ENCODE results near the gene FAM219B. TPM values are rescaled to one million over a fixed set of nuclear protein-coding genes. Genes with fewer than 3 reads are reported as not detected.
"Not testable (repeated sequence)": the region's sequence is repeated elsewhere in the genome, so short reads cannot be mapped to it uniquely, and the experiment has no call there.

FAM219B gene
- total and polyA plus RNA-seq, 8 donors, result 12.3 to 85.3 (median 40.3) TPM

- no peaks in the 10 kb centered on the region for H3K36me3 ChIP-seq
- intact Hi-C loops (cut with DNase I; ENCODE audit: low total_unique reads), result no loop called here
- TF ChIP-seq EP300 (IDR thresholded peaks at IDR 0.05) (no peak), POLR2AphosphoS5 (IDR thresholded peaks at IDR 0.05) (no peak), POLR2A (IDR thresholded peaks at IDR 0.05) (no peak)
- TF ChIP-seq, protein P1, sequence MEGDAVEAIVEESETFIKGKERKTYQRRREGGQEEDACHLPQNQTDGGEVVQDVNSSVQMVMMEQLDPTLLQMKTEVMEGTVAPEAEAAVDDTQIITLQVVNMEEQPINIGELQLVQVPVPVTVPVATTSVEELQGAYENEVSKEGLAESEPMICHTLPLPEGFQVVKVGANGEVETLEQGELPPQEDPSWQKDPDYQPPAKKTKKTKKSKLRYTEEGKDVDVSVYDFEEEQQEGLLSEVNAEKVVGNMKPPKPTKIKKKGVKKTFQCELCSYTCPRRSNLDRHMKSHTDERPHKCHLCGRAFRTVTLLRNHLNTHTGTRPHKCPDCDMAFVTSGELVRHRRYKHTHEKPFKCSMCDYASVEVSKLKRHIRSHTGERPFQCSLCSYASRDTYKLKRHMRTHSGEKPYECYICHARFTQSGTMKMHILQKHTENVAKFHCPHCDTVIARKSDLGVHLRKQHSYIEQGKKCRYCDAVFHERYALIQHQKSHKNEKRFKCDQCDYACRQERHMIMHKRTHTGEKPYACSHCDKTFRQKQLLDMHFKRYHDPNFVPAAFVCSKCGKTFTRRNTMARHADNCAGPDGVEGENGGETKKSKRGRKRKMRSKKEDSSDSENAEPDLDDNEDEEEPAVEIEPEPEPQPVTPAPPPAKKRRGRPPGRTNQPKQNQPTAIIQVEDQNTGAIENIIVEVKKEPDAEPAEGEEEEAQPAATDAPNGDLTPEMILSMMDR (IDR thresholded peaks at IDR 0.05), result no peak
- H3K9me3 ChIP-seq, result no peaks in the 10 kb centered on the region
- peak overlapping the region; percentile 93 to 99 (median 97) for H3K27ac ChIP-seq
- DNase-seq, result no peak
- H3K27me3 ChIP-seq, result no peaks in the 10 kb centered on the region
- 0 to 1% (median 0%) methylated on average over 12 to 18 of the region's 18 CpGs for WGBS, 5 donors
- peak overlapping the region; percentile 86 to 90 (median 87) for H3K4me3 ChIP-seq
- peaks cover 26 to 54% (median 44%) of the 10 kb centered on the region in 4 donors for H3K4me1 ChIP-seq
Measured at GRCh38 chr15:74937272-74937589, 30.6 kb upstream of the FAM219B start.

GRCh38 chr15:74935193-74935592, 28.5 kb upstream of the FAM219B start:
- H3K27me3 ChIP-seq; H3K27ac ChIP-seq; H3K9me3 ChIP-seq; intact Hi-C loops (cut with DNase I; ENCODE audit: low total_unique reads): not testable (repeated sequence)
- DNase-seq, result peak in 1 of 2 donors; percentile 24
- peaks cover 3 to 18% (median 16%) of the 10 kb centered on the region in 4 donors for H3K36me3 ChIP-seq
- 70 to 91% (median 83%) methylated on average over 3 of the region's 3 CpGs for WGBS, 5 donors
- H3K4me3 ChIP-seq, result peak overlapping the region in 1 of 4 donors; percentile 6
- peaks cover 26 to 60% (median 50%) of the 10 kb centered on the region in 4 donors for H3K4me1 ChIP-seq

DNA sequence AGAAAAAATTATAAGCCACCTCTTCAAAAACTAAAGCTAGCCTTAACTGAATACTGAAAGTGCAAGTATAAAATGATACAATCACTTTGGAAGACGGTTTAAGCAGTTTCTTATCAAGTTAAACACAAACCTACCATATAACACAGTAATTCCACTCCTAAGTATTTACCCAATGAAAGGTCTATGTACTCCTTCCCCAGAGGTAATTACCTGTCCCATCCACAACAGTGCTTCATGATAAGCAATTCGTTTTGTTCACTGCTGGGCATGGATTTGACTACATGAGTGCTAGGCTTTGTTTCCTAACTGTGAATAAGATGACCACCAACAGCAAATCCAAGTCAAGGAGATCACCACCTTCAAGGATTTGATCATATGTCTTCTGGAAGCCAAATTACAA, 26.9 kb upstream of the FAM219B start:
- 26 to 51% (median 39%) methylated on average over 2 of the region's 2 CpGs for WGBS, 5 donors
- Histone ChIP-seq H3K4me3 (peak overlapping the region in 1 of 4 donors; percentile 1), H3K27ac (peak overlapping the region in 1 of 5 donors; percentile 31), H3K9me3 (no peaks in the 10 kb centered on the region), H3K4me1 (peaks cover 26 to 58% (median 50%) of the 10 kb centered on the region in 4 donors), H3K36me3 (peaks cover 13 to 34% (median 32%) of the 10 kb centered on the region in 4 donors), H3K27me3 (no peaks in the 10 kb centered on the region)
- no peak for DNase-seq
- TF ChIP-seq POLR2AphosphoS5 (IDR thresholded peaks at IDR 0.05) (no peak), EP300 (IDR thresholded peaks at IDR 0.05) (no peak), POLR2A (IDR thresholded peaks at IDR 0.05) (no peak)
- TF ChIP-seq, protein P1 (IDR thresholded peaks at IDR 0.05), result no peak
- intact Hi-C loops (cut with DNase I; ENCODE audit: low total_unique reads), result no loop called here

DNA sequence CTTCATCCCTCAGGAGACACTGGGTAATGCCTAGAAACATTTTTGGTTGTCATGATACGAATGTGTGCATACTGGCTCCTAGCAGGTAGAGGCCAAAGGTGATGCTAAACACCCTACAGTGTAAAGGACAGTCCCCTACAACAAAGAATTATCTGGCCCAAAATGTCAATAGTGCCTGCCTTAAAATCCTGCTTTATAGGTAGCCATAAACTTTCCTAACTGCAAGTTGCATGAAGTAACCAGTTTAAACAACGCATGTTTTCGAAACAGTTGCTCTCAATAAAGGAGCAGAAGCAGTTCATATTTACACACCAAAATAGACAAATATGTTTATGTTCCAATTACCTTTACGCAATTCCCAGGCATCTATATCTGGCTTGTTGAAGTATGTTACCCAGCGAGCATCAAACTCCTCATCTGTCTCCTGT, 22.1 kb upstream of the FAM219B start:
- Histone ChIP-seq H3K27ac (no peak overlapping the region), H3K36me3 (peaks cover 43 to 82% (median 80%) of the 10 kb centered on the region in 4 donors), H3K4me3 (no peak overlapping the region), H3K9me3 (no peaks in the 10 kb centered on the region), H3K4me1 (peaks cover 0 to 24% (median 15%) of the 10 kb centered on the region in 4 donors), H3K27me3 (no peaks in the 10 kb centered on the region)
- intact Hi-C loops (cut with DNase I; ENCODE audit: low total_unique reads), result no loop called here
- no peak for TF ChIP-seq POLR2AphosphoS5 (IDR thresholded peaks at IDR 0.05)
- TF ChIP-seq, protein P1 (IDR thresholded peaks at IDR 0.05), result no peak
- TF ChIP-seq EP300 (IDR thresholded peaks at IDR 0.05), result no peak
- TF ChIP-seq POLR2A (IDR thresholded peaks at IDR 0.05), result no peak
- no peak for DNase-seq
- WGBS, 5 donors, result 91 to 96% (median 93%) methylated on average over 5 of the region's 5 CpGs

GRCh38 chr15:74924525-74924924, 17.9 kb upstream of the FAM219B start:
- WGBS, 5 donors, result 89 to 96% (median 93%) methylated on average over 3 of the region's 3 CpGs
- H3K4me3 ChIP-seq, result no peak overlapping the region

More at GRCh38 chr15:74924525-74924924, 17.9 kb upstream of the FAM219B start:
- no peaks in the 10 kb centered on the region for H3K9me3 ChIP-seq
- H3K36me3 ChIP-seq, result peaks cover 71 to 100% (median 100%) of the 10 kb centered on the region in 4 donors
- no peaks in the 10 kb centered on the region for H3K27me3 ChIP-seq
- H3K27ac ChIP-seq, result no peak overlapping the region
- TF ChIP-seq, protein P1 (IDR thresholded peaks at IDR 0.05), result no peak
- TF ChIP-seq EP300 (IDR thresholded peaks at IDR 0.05), result no peak
- TF ChIP-seq POLR2A (IDR thresholded peaks at IDR 0.05), result no peak
- TF ChIP-seq POLR2AphosphoS5 (IDR thresholded peaks at IDR 0.05), result no peak
- no peak for DNase-seq
- intact Hi-C loops (cut with DNase I; ENCODE audit: low total_unique reads), result no loop called here
- H3K4me1 ChIP-seq, result no peaks in the 10 kb centered on the region

All from stomach (tissue), 9 donors.